CD1c-positive myeloid dendritic cell (primary cell): ENCODE measurements around the gene NRCAM.
"Not testable (repeated sequence)": the region's sequence is repeated elsewhere in the genome, so short reads cannot be mapped to it uniquely, and the experiment has no call there.

ENCODE experiments used
- DNase-seq: peaks from one replicate; pipeline ENCODE4 v3.0.0-alpha.2; 2016; ENCODE audit errors: extremely low spot score

Gene NRCAM

DNA sequence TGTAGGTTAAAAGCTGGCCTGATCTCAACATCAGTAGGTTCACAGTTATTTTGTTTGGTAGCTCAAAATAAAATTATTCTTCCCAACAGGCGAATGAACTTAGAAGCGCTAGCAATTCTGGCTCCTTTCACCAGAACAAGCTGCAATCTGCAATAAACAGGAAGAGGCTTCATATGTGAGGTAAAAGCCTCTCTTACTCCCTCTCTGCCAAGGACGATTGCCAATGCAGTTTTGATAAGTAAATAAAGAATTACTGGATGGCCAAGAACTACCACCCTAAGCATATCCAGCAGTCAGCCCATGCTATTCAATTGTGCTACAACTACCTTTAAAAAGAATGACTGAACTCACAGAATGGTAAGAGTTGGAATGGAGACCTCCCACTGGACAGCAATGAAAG, 176.1 kb downstream of the NRCAM start:
- DNase-seq: no peak

DNA sequence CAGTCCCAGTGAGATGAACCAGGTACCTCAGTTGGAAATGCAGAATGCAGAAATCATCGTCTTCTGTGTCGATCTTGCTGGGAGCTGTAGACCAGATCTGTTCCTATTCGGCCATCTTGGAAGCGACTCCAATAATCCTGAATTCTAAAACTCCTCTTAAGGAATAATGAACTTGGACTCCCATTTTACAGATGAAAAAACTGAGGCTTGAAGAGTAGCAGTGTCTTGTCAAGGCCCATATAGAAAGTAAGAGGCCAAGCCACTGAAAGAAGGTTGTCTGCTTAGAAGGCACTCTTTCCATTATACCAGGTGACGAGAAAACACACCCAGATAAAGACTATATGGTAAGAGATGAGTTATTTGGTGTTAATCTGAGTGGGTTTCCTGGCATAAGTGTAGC, 177.5 kb downstream of the NRCAM start:
- DNase-seq: no peak

DNA sequence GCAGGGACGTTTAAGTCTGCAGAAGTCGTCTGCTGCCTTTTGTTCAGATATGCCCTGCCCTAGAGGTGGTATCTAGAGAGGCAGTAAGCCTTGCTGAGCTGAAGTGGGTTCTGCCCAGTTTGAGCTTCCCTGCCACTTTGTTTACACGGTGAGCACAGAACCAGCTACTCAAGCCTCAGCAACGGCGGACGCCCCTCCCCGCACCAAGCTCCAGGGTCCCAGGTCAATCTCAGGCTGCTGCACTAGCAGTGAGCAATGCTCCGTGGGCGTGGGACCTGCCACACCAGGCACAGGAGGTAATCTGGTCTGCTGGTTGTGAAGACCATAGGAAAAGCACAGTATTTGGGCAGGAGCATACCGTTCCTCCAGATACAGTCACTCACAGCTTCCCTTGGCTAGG, 178.0 kb downstream of the NRCAM start:
- no peak for DNase-seq

DNA sequence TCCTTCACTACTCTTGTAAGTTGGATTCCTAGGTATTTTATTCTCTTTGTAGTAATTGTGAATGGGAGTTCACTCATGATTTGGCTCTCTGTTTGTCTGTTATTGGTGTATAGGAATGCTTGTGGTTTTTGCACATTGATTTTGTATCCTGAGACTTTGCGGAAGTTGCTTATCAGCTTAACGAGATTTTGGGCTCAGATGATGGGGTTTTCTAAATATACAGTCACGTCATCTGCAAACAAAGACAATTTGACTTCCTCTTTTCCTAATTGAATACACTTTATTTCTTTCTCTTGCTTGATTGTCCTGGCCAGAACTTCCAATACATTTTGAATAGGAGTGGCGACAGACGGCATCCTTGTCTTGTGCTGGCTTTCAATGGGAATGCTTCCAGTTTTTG, 181.8 kb downstream of the NRCAM start:
- not testable (repeated sequence) for DNase-seq

DNA sequence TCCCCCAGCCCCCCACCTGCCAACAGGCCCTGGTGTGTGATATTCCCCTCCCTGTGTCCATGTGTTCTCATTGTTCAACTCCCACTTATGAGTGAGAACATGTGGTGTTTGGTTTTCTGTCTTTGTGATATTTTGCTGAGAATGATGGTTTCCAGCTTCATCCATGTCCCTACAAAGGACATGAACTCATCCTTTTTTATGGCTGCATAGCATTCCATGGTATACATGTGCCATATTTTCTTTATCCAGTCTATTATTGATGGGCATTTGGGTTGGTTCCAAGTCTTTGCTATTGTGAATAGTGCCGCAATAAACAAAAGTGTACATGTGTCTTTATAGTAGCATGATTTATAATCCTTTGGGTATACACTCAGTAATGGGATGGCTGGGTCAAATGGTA, 183.3 kb downstream of the NRCAM start:
- not testable (repeated sequence) for DNase-seq

GRCh38 chr7:108270385-108271015, 185.7 kb downstream of the NRCAM start:
- DNase-seq: no peak

- DNase-seq: no peak
These were observed 187.9 kb downstream of the NRCAM start for GRCh38 chr7:108268200-108268820.

DNA sequence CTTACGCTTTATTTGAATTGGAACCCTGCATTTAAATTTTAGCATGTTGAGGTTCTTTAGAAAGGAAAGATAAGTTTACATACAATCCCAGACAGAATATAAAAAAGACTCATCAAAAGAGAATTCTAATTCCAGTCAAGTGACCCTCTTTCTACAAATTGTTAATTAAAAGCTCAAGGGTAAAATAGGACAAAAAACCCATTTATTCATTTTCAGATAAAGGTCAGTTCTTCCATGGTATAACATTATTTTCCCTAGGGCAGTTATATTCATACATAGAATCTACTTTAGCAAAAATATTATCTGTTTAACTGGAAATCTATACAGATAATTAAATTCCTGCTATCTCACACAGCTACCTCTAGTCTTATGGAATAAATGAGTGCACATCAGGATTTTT, 188.6 kb downstream of the NRCAM start:
- no peak for DNase-seq

GRCh38 chr7:108266491-108266890, 189.7 kb downstream of the NRCAM start:
- DNase-seq: no peak

DNA sequence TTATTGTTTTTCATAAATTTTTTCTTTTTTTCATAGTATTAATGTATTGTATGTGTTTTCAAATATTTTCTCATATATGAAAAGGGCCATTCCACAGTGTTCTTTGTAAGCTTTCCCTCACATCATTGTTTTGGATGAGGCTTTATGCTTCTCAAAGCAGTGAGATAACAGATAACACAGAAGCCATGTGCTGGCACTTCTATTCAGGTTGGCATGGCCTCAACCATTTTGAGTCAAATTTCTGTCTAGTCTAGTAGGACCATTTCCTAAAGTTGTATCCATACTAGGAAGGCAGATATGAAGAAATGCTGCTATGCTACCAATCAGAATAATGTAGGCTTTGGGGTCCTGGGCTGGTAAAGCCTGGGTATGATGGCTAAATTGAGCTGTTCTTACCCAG, 190.2 kb downstream of the NRCAM start:
- no peak for DNase-seq

GRCh38 chr7:108265007-108265406, 191.2 kb downstream of the NRCAM start:
- DNase-seq: no peak

DNA sequence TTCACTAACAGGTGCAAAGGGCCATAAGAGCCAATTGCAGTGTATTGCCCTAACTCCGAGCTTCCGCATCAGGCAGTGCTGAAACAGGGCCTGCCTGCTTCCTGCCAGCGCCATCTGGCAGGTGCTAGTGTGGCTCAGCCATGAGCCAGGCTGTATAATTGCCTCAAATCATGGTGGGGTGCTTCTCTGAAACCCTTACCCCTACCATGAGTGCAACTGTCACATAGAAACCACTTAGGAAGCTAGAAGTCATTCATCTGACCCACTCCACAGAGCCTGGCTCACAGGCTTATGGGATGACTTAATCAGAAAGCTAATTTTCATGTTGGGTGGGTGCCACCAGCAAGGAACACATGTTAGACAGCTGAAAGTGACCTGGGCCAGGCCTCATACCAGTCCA, 192.8 kb downstream of the NRCAM start:
- DNase-seq: no peak

DNA sequence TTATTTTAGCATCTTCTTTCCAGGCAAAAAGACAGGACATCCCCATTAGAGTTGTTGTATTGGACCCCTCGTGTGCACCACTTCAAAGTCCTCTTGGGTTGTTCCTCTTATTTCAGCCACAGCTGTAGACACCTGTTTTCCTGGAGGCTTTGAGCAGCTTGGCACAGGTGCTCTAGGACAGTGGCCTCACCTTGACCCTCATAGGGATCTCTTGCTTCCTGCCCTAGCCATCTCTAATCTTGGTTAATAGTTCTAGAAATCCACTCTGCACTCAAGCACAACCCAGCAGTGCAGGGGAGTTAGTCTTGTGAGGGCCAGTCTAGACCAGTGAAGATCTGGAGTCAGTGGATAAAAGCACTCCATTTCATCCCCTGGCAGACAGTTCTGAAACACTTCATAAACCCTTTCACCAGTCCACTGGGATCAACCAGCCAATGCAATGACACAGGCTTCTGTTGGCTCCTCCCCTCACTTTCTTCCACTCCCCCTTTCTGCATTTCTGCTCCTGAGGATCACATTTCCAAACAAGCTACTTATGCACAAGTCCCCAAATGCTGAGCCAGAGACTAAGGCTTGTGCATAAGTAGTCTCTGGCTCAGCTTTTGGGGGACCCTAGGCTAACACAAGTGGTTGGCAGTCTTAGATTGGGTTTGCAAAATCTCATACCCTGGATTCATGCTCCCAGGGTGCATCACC, 194.5 kb downstream of the NRCAM start:
- DNase-seq: no peak

- DNase-seq: not testable (repeated sequence)
These were observed 196.8 kb downstream of the NRCAM start for GRCh38 chr7:108259447-108259846.

DNA sequence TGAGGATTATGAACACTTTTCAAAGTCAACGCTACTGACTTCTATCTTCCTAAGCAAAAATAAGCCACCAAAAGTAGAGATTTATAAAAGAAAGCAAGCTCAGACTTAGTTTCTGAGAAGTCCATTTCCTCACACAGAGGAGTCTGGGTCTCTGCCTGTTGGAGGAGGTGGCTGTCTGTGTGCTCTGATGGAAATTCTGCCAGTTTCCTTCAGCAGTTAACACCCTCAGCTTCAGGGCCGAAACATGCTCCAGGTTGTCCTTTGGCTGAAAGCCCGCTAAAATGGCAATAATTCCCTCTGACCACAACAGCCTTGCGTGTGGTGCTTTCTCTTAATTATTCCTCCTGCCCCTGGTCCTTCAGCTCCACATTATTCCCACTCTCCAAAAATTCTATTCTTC, 198.3 kb downstream of the NRCAM start:
- DNase-seq: no peak

DNA sequence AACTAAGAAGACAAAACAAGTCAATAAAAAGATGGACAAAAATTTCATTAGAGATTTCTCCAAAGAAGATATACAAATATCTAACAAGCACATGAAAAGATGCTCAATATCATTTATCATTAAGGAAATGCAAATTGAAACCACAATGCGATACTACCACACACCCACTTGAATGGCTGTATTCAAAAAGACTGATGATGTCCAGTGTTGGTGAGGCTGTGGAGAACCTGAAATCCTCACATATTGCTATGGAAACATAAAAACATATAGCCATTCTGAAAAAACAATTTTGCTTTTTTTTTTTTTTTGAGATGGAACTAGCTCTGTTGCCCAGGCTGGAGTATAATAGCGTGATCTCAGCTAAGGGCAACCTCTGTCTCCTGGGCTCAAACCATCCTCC, 202.0 kb downstream of the NRCAM start:
- DNase-seq: no peak

- no peak for DNase-seq
These were observed 202.8 kb downstream of the NRCAM start for GRCh38 chr7:108253275-108254044.

- DNase-seq: no peak
These were observed 204.1 kb downstream of the NRCAM start for GRCh38 chr7:108252177-108252576.

GRCh38 chr7:108251700-108252099, 204.5 kb downstream of the NRCAM start:
- no peak for DNase-seq

DNA sequence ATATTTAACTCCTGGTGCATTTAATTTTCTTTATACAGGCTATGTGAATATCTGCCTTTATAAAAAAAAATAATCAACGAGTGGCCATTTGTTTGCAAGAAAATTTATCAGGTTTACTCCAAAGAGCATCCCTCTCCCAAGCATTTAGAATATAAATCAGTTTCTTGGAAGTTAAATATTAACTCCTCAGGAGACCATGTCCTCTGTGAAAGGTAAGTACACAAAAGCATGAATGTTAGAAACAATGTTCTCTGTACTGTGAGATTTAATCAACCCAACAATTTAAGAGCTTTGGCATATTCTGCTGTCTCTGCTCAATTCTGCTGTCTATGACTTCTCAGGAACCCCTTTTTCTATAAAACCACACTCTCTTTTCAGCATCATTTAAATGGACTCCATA, 206.8 kb downstream of the NRCAM start:
- DNase-seq: no peak

DNA sequence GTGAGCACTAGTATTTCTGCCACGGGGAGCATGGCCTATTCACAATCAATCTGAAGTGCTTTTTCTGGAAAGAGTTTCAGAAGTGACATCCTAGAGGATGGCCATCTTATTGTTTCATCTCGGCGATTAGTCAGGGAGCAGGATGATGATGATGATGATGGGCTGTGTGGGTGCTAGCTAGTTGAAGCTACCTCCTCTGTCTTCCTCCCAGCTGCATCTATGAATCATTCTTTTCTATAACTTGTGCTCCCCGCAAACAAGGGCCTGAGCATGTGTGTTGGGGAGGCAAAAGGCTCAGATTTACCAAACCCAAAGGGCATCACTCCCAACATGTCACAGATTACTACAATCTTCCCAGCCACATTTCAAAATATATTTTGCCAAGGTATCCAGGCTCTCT, 207.4 kb downstream of the NRCAM start:
- DNase-seq: no peak

- DNase-seq: no peak
These were observed 207.8 kb downstream of the NRCAM start for GRCh38 chr7:108248418-108248817.

- no peak for DNase-seq
These were observed 208.6 kb downstream of the NRCAM start for GRCh38 chr7:108247614-108248013.
